BE2C (cell line): Measurements from ENCODE around the gene HTR6.

Source experiments
- DNase-seq: peaks from one replicate; pipeline ENCODE4 v3.0.0-alpha.2; 2020
- H3K27me3 ChIP-seq: fragments of 250-450 bp; sonication (Bioruptor Pico); 2 replicates; pipeline ENCODE4 v1.5.1; 2020; ENCODE audit warnings: mild to moderate bottlenecking
- H3K36me3 ChIP-seq: fragments of 250-450 bp; sonication (Bioruptor Pico); 2 replicates; pipeline ENCODE4 v1.5.1; 2020; ENCODE audit warnings: mild to moderate bottlenecking
- H3K4me1 ChIP-seq: fragments of 250-450 bp; sonication (Bioruptor Pico); 2 replicates; pipeline ENCODE4 v1.5.1; 2020
- H3K4me3 ChIP-seq: 2 replicates; pipeline ENCODE4 v1.5.1; 2011; ENCODE audit warnings: low read depth, low read length
- H3K9me3 ChIP-seq: fragments of 250-450 bp; sonication (Bioruptor Pico); 2 replicates; pipeline ENCODE4 v1.5.1; 2020
- CTCF ChIP-seq: IDR thresholded peaks from 2 replicates; pipeline ENCODE4 v1.5.1; 2012; ENCODE audit warnings: mild to moderate bottlenecking, low read depth, low read length

HTR6 gene

GRCh38 chr1:19658186-19658585, 6.5 kb upstream of the HTR6 start:
- TF ChIP-seq CTCF, result no peak
- H3K9me3 ChIP-seq, result no peaks in the 10 kb centered on the region
- DNase-seq, result no peak
- no peaks in the 10 kb centered on the region for H3K4me1 ChIP-seq
- H3K36me3 ChIP-seq, result no peaks in the 10 kb centered on the region
- no peak overlapping the region for H3K4me3 ChIP-seq
- no peaks in the 10 kb centered on the region for H3K27me3 ChIP-seq

GRCh38 chr1:19661721-19662228, 2.9 kb upstream of the HTR6 start:
- no peak for DNase-seq
- TF ChIP-seq CTCF, result peak; percentile 48
- Histone ChIP-seq H3K4me1 (no peaks in the 10 kb centered on the region), H3K36me3 (no peaks in the 10 kb centered on the region), H3K27me3 (no peaks in the 10 kb centered on the region), H3K9me3 (no peaks in the 10 kb centered on the region), H3K4me3 (no peak overlapping the region)

GRCh38 chr1:19662313-19662712, 2.4 kb upstream of the HTR6 start:
- Histone ChIP-seq H3K27me3 (no peaks in the 10 kb centered on the region), H3K9me3 (no peaks in the 10 kb centered on the region), H3K4me3 (no peak overlapping the region), H3K36me3 (no peaks in the 10 kb centered on the region), H3K4me1 (no peaks in the 10 kb centered on the region)
- no peak for DNase-seq
- TF ChIP-seq CTCF, result no peak

GRCh38 chr1:19665186-19665495, 466 bp downstream of the HTR6 start:
- DNase-seq, result no peak
- Histone ChIP-seq H3K4me1 (no peaks in the 10 kb centered on the region), H3K4me3 (peak overlapping the region; percentile 33), H3K27me3 (no peaks in the 10 kb centered on the region), H3K36me3 (no peaks in the 10 kb centered on the region), H3K9me3 (no peaks in the 10 kb centered on the region)
- TF ChIP-seq CTCF, result no peak

- no peaks in the 10 kb centered on the region for H3K36me3 ChIP-seq
- no peak for DNase-seq
- H3K4me1 ChIP-seq, result no peaks in the 10 kb centered on the region
- H3K9me3 ChIP-seq, result no peaks in the 10 kb centered on the region
- TF ChIP-seq CTCF, result no peak
- no peaks in the 10 kb centered on the region for H3K27me3 ChIP-seq
- no peak overlapping the region for H3K4me3 ChIP-seq
Measured at GRCh38 chr1:19665496-19666465, 1.1 kb downstream of the HTR6 start.

GRCh38 chr1:19668888-19669287, 4.2 kb downstream of the HTR6 start:
- no peaks in the 10 kb centered on the region for H3K4me1 ChIP-seq
- TF ChIP-seq CTCF, result no peak
- H3K4me3 ChIP-seq, result no peak overlapping the region
- H3K9me3 ChIP-seq, result no peaks in the 10 kb centered on the region
- no peak for DNase-seq
- no peaks in the 10 kb centered on the region for H3K27me3 ChIP-seq
- H3K36me3 ChIP-seq, result no peaks in the 10 kb centered on the region
